Measurements from ENCODE around the gene ACVR2A.

The ACVR2A gene

GRCh38 chr2:147854557-147855134 lies 9.8 kb downstream of the ACVR2A start:
- Histone ChIP-seq H3K4me3 (ENCODE audit: insufficient read depth, low read depth, low read length, poor library complexity, severe bottlenecking) (no peak overlapping the region), H3K4me1 (ENCODE audit: control insufficient read depth, insufficient read depth, low read length, poor library complexity, severe bottlenecking) (peaks cover 3% of the 10 kb centered on the region), H3K27me3 (replicated peaks; ENCODE audit: control insufficient read depth, insufficient read depth, low read length, poor library complexity, severe bottlenecking) (no peaks in the 10 kb centered on the region), H3K27ac (ENCODE audit: insufficient read depth, low read length, poor library complexity, severe bottlenecking) (no peak overlapping the region), H3K9me3 (ENCODE audit: control insufficient read depth, low read length) (no peaks in the 10 kb centered on the region), H3K36me3 (ENCODE audit: control insufficient read depth, insufficient read depth, low read length) (no peaks in the 10 kb centered on the region)
- no peak for DNase-seq

GRCh38 chr2:147855316-147855715 lies 10.5 kb downstream of the ACVR2A start:
- Histone ChIP-seq H3K9me3 (ENCODE audit: control insufficient read depth, low read length) (no peaks in the 10 kb centered on the region), H3K4me1 (ENCODE audit: control insufficient read depth, insufficient read depth, low read length, poor library complexity, severe bottlenecking) (peaks cover 3% of the 10 kb centered on the region), H3K27ac (ENCODE audit: insufficient read depth, low read length, poor library complexity, severe bottlenecking) (no peak overlapping the region), H3K4me3 (ENCODE audit: insufficient read depth, low read depth, low read length, poor library complexity, severe bottlenecking) (no peak overlapping the region), H3K27me3 (replicated peaks; ENCODE audit: control insufficient read depth, insufficient read depth, low read length, poor library complexity, severe bottlenecking) (no peaks in the 10 kb centered on the region), H3K36me3 (ENCODE audit: control insufficient read depth, insufficient read depth, low read length) (no peaks in the 10 kb centered on the region)
- DNase-seq: no peak

- Histone ChIP-seq H3K4me1 (ENCODE audit: control insufficient read depth, insufficient read depth, low read length, poor library complexity, severe bottlenecking) (peaks cover 3% of the 10 kb centered on the region), H3K27me3 (replicated peaks; ENCODE audit: control insufficient read depth, insufficient read depth, low read length, poor library complexity, severe bottlenecking) (no peaks in the 10 kb centered on the region), H3K4me3 (ENCODE audit: insufficient read depth, low read depth, low read length, poor library complexity, severe bottlenecking) (no peak overlapping the region), H3K9me3 (ENCODE audit: control insufficient read depth, low read length) (no peaks in the 10 kb centered on the region), H3K27ac (ENCODE audit: insufficient read depth, low read length, poor library complexity, severe bottlenecking) (no peak overlapping the region), H3K36me3 (ENCODE audit: control insufficient read depth, insufficient read depth, low read length) (no peaks in the 10 kb centered on the region)
- no peak for DNase-seq
Measured at GRCh38 chr2:147855977-147856376, 11.1 kb downstream of the ACVR2A start.

DNA sequence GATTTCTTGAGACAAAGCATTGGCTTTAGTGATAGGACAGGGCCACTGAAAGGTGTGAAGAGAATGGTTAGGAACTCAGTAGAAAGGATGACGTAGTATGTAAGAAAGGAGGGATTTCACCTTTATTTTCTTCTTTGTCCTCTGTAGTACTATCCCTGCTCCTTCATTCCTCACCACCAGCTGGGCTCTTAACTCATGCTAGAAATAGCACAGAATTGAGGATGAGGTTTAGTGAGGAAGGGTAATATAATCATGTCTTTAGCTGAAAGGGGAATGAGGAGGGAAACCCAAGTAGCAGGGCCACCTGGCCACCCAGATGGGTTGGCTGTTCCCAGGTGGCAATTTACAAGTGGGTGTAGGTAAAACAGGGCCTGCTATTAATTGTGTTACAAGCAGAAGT lies 15.2 kb downstream of the ACVR2A start:
- H3K36me3 ChIP-seq (ENCODE audit: control insufficient read depth, insufficient read depth, low read length): no peaks in the 10 kb centered on the region
- H3K9me3 ChIP-seq (ENCODE audit: control insufficient read depth, low read length): no peaks in the 10 kb centered on the region
- DNase-seq: no peak
- no peaks in the 10 kb centered on the region for H3K27me3 ChIP-seq (replicated peaks; ENCODE audit: control insufficient read depth, insufficient read depth, low read length, poor library complexity, severe bottlenecking)
- H3K4me3 ChIP-seq (ENCODE audit: insufficient read depth, low read depth, low read length, poor library complexity, severe bottlenecking): no peak overlapping the region
- peaks cover 14% of the 10 kb centered on the region for H3K4me1 ChIP-seq (ENCODE audit: control insufficient read depth, insufficient read depth, low read length, poor library complexity, severe bottlenecking)
- no peak overlapping the region for H3K27ac ChIP-seq (ENCODE audit: insufficient read depth, low read length, poor library complexity, severe bottlenecking)

- H3K27ac ChIP-seq (ENCODE audit: insufficient read depth, low read length, poor library complexity, severe bottlenecking): no peak overlapping the region
- H3K27me3 ChIP-seq (replicated peaks; ENCODE audit: control insufficient read depth, insufficient read depth, low read length, poor library complexity, severe bottlenecking): no peaks in the 10 kb centered on the region
- H3K4me3 ChIP-seq (ENCODE audit: insufficient read depth, low read depth, low read length, poor library complexity, severe bottlenecking): no peak overlapping the region
- no peaks in the 10 kb centered on the region for H3K36me3 ChIP-seq (ENCODE audit: control insufficient read depth, insufficient read depth, low read length)
- no peaks in the 10 kb centered on the region for H3K9me3 ChIP-seq (ENCODE audit: control insufficient read depth, low read length)
- peaks cover 21% of the 10 kb centered on the region for H3K4me1 ChIP-seq (ENCODE audit: control insufficient read depth, insufficient read depth, low read length, poor library complexity, severe bottlenecking)
- no peak for DNase-seq
Measured at GRCh38 chr2:147862859-147863516, 18.2 kb downstream of the ACVR2A start.

- no peak for DNase-seq
- Histone ChIP-seq H3K36me3 (ENCODE audit: control insufficient read depth, insufficient read depth, low read length) (no peaks in the 10 kb centered on the region), H3K27me3 (replicated peaks; ENCODE audit: control insufficient read depth, insufficient read depth, low read length, poor library complexity, severe bottlenecking) (no peaks in the 10 kb centered on the region), H3K4me1 (ENCODE audit: control insufficient read depth, insufficient read depth, low read length, poor library complexity, severe bottlenecking) (peaks cover 21% of the 10 kb centered on the region), H3K4me3 (ENCODE audit: insufficient read depth, low read depth, low read length, poor library complexity, severe bottlenecking) (no peak overlapping the region), H3K9me3 (ENCODE audit: control insufficient read depth, low read length) (no peaks in the 10 kb centered on the region), H3K27ac (ENCODE audit: insufficient read depth, low read length, poor library complexity, severe bottlenecking) (no peak overlapping the region)
Measured at GRCh38 chr2:147863835-147864234, 19.0 kb downstream of the ACVR2A start.

GRCh38 chr2:147865560-147865959 lies 20.7 kb downstream of the ACVR2A start:
- peaks cover 19% of the 10 kb centered on the region for H3K4me1 ChIP-seq (ENCODE audit: control insufficient read depth, insufficient read depth, low read length, poor library complexity, severe bottlenecking)
- H3K9me3 ChIP-seq (ENCODE audit: control insufficient read depth, low read length): no peaks in the 10 kb centered on the region
- H3K4me3 ChIP-seq (ENCODE audit: insufficient read depth, low read depth, low read length, poor library complexity, severe bottlenecking): no peak overlapping the region
- DNase-seq: no peak
- no peaks in the 10 kb centered on the region for H3K27me3 ChIP-seq (replicated peaks; ENCODE audit: control insufficient read depth, insufficient read depth, low read length, poor library complexity, severe bottlenecking)
- no peaks in the 10 kb centered on the region for H3K36me3 ChIP-seq (ENCODE audit: control insufficient read depth, insufficient read depth, low read length)
- H3K27ac ChIP-seq (ENCODE audit: insufficient read depth, low read length, poor library complexity, severe bottlenecking): no peak overlapping the region

DNA sequence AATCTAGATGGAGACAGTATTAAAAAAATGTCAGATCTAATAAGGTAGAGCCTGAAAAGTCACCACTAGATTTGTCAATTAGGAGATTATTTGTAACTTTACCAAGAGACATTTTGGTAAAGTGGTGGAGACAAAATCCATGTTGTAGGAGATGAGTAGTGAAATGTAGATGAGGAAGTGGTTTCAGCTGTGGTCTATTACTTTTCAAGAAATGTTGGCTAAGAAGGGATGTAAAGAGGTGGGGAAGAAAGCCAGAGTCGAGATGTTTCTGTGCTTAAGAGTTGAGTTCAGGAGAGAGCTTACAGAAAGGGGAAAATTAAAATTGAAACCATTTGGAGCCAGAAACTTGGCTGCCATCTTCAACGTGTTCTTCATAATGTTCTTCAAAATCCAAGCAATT lies 22.2 kb downstream of the ACVR2A start:
- DNase-seq: no peak
- H3K36me3 ChIP-seq (ENCODE audit: control insufficient read depth, insufficient read depth, low read length): no peaks in the 10 kb centered on the region

GRCh38 chr2:147869934-147870333 lies 25.1 kb downstream of the ACVR2A start:
- DNase-seq: no peak
- H3K4me3 ChIP-seq (ENCODE audit: insufficient read depth, low read depth, low read length, poor library complexity, severe bottlenecking): no peak overlapping the region
- H3K27ac ChIP-seq (ENCODE audit: insufficient read depth, low read length, poor library complexity, severe bottlenecking): no peak overlapping the region
- H3K4me1 ChIP-seq (ENCODE audit: control insufficient read depth, insufficient read depth, low read length, poor library complexity, severe bottlenecking): peaks cover 7% of the 10 kb centered on the region
- H3K9me3 ChIP-seq (ENCODE audit: control insufficient read depth, low read length): no peaks in the 10 kb centered on the region
- H3K36me3 ChIP-seq (ENCODE audit: control insufficient read depth, insufficient read depth, low read length): no peaks in the 10 kb centered on the region
- no peaks in the 10 kb centered on the region for H3K27me3 ChIP-seq (replicated peaks; ENCODE audit: control insufficient read depth, insufficient read depth, low read length, poor library complexity, severe bottlenecking)

More for the DNA sequence above, 22.2 kb downstream of the ACVR2A start:
- no peaks in the 10 kb centered on the region for H3K9me3 ChIP-seq (ENCODE audit: control insufficient read depth, low read length)
- H3K27me3 ChIP-seq (replicated peaks; ENCODE audit: control insufficient read depth, insufficient read depth, low read length, poor library complexity, severe bottlenecking): no peaks in the 10 kb centered on the region
- H3K27ac ChIP-seq (ENCODE audit: insufficient read depth, low read length, poor library complexity, severe bottlenecking): no peak overlapping the region
- H3K4me3 ChIP-seq (ENCODE audit: insufficient read depth, low read depth, low read length, poor library complexity, severe bottlenecking): no peak overlapping the region
- H3K4me1 ChIP-seq (ENCODE audit: control insufficient read depth, insufficient read depth, low read length, poor library complexity, severe bottlenecking): peaks cover 17% of the 10 kb centered on the region

DNA sequence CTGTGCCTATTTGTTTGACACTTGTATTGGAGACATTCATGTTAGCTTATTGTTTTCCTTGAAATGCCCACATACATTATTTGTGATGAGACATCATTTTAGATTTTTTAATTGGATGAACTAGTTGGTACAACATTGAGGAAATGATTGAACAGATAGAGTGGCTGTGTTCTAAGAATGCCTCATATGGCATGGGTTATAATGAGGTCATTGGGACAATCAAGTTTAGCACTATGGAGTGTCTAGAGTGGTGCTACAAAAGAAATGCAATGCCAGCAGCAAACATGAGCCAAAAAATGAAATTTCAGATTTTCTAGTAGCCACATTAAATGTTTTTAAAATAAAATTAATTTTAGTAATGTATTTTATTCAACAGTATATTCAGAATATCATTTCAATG lies 28.1 kb downstream of the ACVR2A start:
- no peak overlapping the region for H3K4me3 ChIP-seq (ENCODE audit: insufficient read depth, low read depth, low read length, poor library complexity, severe bottlenecking)
- no peaks in the 10 kb centered on the region for H3K36me3 ChIP-seq (ENCODE audit: control insufficient read depth, insufficient read depth, low read length)
- no peak overlapping the region for H3K27ac ChIP-seq (ENCODE audit: insufficient read depth, low read length, poor library complexity, severe bottlenecking)
- H3K4me1 ChIP-seq (ENCODE audit: control insufficient read depth, insufficient read depth, low read length, poor library complexity, severe bottlenecking): no peaks in the 10 kb centered on the region
- no peak for DNase-seq
- no peaks in the 10 kb centered on the region for H3K27me3 ChIP-seq (replicated peaks; ENCODE audit: control insufficient read depth, insufficient read depth, low read length, poor library complexity, severe bottlenecking)
- H3K9me3 ChIP-seq (ENCODE audit: control insufficient read depth, low read length): no peaks in the 10 kb centered on the region

Data from effector memory CD4-positive, alpha-beta T cell (primary cell).